MM.1S (cell line): ENCODE measurements around the gene DCLK1.

Experiments
- EZH2 ChIP-seq: fragments of 300-600 bp; sonication (generic); optimal IDR thresholded peaks from 2 replicates; pipeline ENCODE3; 2017; ENCODE audit warnings: low read depth, mild to moderate bottlenecking, antibody characterized with exemption, low read length, mixed read lengths
- TF ChIP-seq, protein P1 (sequence below): fragments of 300-600 bp; sonication (generic); IDR thresholded peaks from 2 replicates; pipeline ENCODE4 v1.5.1; 2016; ENCODE audit warnings: antibody characterized with exemption, low read length, mixed read lengths

DNA sequence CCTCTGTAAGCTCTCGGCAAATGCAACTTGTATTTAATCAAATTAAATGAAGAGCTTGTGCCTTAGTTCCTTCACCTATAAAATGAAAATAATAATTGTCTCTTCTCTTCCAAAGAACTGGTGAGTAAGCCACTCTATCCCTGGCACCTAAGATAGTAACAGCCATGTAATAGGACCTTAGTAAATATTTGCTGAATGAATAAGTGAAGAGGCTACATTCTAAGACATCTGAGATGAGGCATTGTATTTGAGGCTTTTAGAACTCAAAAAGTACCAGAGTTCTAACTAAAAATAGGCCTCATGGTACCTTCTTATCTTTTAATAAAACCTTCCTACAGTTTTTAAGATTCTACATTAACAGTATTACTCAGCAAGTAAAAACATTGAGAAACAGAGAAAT is 17.3 kb upstream of the DCLK1 start:
- TF ChIP-seq, protein P1, sequence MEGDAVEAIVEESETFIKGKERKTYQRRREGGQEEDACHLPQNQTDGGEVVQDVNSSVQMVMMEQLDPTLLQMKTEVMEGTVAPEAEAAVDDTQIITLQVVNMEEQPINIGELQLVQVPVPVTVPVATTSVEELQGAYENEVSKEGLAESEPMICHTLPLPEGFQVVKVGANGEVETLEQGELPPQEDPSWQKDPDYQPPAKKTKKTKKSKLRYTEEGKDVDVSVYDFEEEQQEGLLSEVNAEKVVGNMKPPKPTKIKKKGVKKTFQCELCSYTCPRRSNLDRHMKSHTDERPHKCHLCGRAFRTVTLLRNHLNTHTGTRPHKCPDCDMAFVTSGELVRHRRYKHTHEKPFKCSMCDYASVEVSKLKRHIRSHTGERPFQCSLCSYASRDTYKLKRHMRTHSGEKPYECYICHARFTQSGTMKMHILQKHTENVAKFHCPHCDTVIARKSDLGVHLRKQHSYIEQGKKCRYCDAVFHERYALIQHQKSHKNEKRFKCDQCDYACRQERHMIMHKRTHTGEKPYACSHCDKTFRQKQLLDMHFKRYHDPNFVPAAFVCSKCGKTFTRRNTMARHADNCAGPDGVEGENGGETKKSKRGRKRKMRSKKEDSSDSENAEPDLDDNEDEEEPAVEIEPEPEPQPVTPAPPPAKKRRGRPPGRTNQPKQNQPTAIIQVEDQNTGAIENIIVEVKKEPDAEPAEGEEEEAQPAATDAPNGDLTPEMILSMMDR: no peak
- TF ChIP-seq EZH2: no peak
